Spleen (tissue), 11 donors: Measurements from ENCODE around the gene SESTD1. TPM values are rescaled to one million over a fixed set of nuclear protein-coding genes. Genes with fewer than 3 reads are reported as not detected.

ENCODE experiments used
- DNase-seq: peaks from one replicate; pipeline ENCODE4 v3.0.0-alpha.2; 2020
- H3K27ac ChIP-seq, 8 donors: fragments of 200-600 bp; sonication (generic) in 7 of 8; 1 replicate in 4 of 8; 2 replicates in 4 of 8; pipeline versions ENCODE4 v1.5.0 to v1.8.0; 2016 to 2021; ENCODE audit warnings: inconsistent platforms in 4 of 8, mild to moderate bottlenecking in 4 of 8, moderate library complexity in 1 of 8
- H3K27me3 ChIP-seq, 7 donors: fragments of 200-600 bp; sonication (generic) in 6 of 7; replicated peaks in 1 of 7; 1 replicate in 4 of 7; 2 replicates in 3 of 7; pipeline versions ENCODE4 v1.5.0 to v1.8.0; 2016 to 2021; ENCODE audit warnings: inconsistent platforms in 3 of 7, mild to moderate bottlenecking in 1 of 7
- H3K36me3 ChIP-seq, 6 donors: fragments of 200-600 bp; sonication (generic) in 5 of 6; 1 replicate in 4 of 6; 2 replicates in 2 of 6; pipeline versions ENCODE4 v1.5.0 to v1.8.0; 2016 to 2021; ENCODE audit warnings: inconsistent platforms in 2 of 6
- H3K4me1 ChIP-seq, 6 donors: fragments of 200-600 bp; sonication (generic) in 5 of 6; 1 replicate in 3 of 6; 2 replicates in 3 of 6; pipeline versions ENCODE4 v1.5.0 to v1.8.0; 2016 to 2021; ENCODE audit warnings: inconsistent platforms in 3 of 6
- H3K4me3 ChIP-seq, 8 donors: fragments of 200-600 bp; sonication (generic) in 7 of 8; 1 replicate in 4 of 8; 2 replicates in 4 of 8; pipeline versions ENCODE4 v1.5.0 to v1.8.0; 2016 to 2021; ENCODE audit warnings: inconsistent platforms in 4 of 8, mild to moderate bottlenecking in 4 of 8, moderate library complexity in 2 of 8
- H3K9me3 ChIP-seq, 8 donors: fragments of 200-600 bp; sonication (generic) in 7 of 8; 1 replicate in 4 of 8; 2 replicates in 4 of 8; pipeline versions ENCODE4 v1.5.0 to v1.8.0; 2016 to 2021; ENCODE audit warnings: inconsistent platforms in 4 of 8
- CTCF ChIP-seq, 11 experiments: fragments of 200-600 bp in 7 of 11; fragments of 450-650 bp in 4 of 11; sonication (generic) in 4 of 11; IDR thresholded peaks in 8 of 11; conservative IDR thresholded peaks in 3 of 11; 1 replicate in 7 of 11; 2 replicates in 4 of 11; pipeline versions ENCODE4 v1.4.0 to v1.8.0; 2016 to 2021; ENCODE audit warnings: antibody characterized with exemption in 11 of 11, inconsistent platforms in 4 of 11, mild to moderate bottlenecking in 1 of 11
- POLR2A ChIP-seq, 3 donors: fragments of 450-650 bp; IDR thresholded peaks; one replicate each; pipeline ENCODE4 v1.5.1; 2017; ENCODE audit warnings: antibody characterized with exemption in 3 of 3, mild to moderate bottlenecking in 1 of 3
- POLR2AphosphoS5 ChIP-seq, 3 donors: sonication (generic); formaldehyde crosslinking; IDR thresholded peaks; one replicate each; pipeline ENCODE4 v1.5.1; 2017; ENCODE audit warnings: antibody characterized with exemption in 3 of 3
- WGBS, 5 donors: extraction: QIAGEN DNeasy Blood & Tissue Kit in 3 of 5; methylation state at CpG; one replicate each; pipeline versions ENCODE4 v1.1.5 to v1.1.7; 2013 to 2018; 5-methylcytosine and 5-hydroxymethylcytosine counted together
- intact Hi-C: fragments of 100-400 bp; cut with DNase I; formaldehyde crosslinking; loops from one replicate; pipeline ENCODE4 v1.15.0; 2023; ENCODE audit warnings: low total_unique reads
- polyA plus RNA-seq, 3 donors: library from polyadenylated mRNA; stranded (reverse); fragments of 200-250 nt; gene quantifications; one replicate each; pipeline ENCODE4 v1.2.1, GENCODE V29; 2013
- total RNA-seq, 7 donors: library from RNA; depleted of rRNA in 3 of 7; stranded (reverse); fragments of >200 nt in 3 of 7; fragmentation: NEBNext Ultra II Directional in 4 of 7; extraction: Animal tissue kit (Norgen Biotek cat#: 25700) in 4 of 7; gene quantifications; one replicate each; pipeline versions ENCODE4 v1.1.0 to v1.2.1, GENCODE V29; 2016 to 2021
- donor health status: healthy with polysubstance abuse.
- donor health status: DM: no; HTN: no; CAD: no; lungs with moderate emphysema.
- donor health status: DM: no; HTN: no; CAD: no.
- donor health status: Bipolar disorder and iron deficiency.
- donor health status: healthy.
- donor health status: DM: no; HTN: no; CAD: no.
- donor health status: DM: yes; HTN: yes; CAD: no.

Gene SESTD1
- total and polyA plus RNA-seq, 10 donors: 5.5 to 51.7 (median 24.1) TPM

GRCh38 chr2:179233626-179234430 is 30.8 kb downstream of the SESTD1 start:
- no peaks in the 10 kb centered on the region for H3K27me3 ChIP-seq
- WGBS, 5 donors: 81 to 88% (median 86%) methylated on average over 4 of the region's 4 CpGs
- peak in 1 of 3 donors; percentile 2 for TF ChIP-seq POLR2AphosphoS5 (IDR thresholded peaks at IDR 0.05)
- TF ChIP-seq POLR2A (IDR thresholded peaks at IDR 0.05): no peak
- no peak for DNase-seq
- peaks cover 0 to 4% (median 0%) of the 10 kb centered on the region in 8 donors for H3K9me3 ChIP-seq
- peaks cover 0 to 76% (median 35%) of the 10 kb centered on the region in 6 donors for H3K4me1 ChIP-seq
- peak overlapping the region in 6 of 8 donors; percentile 14 to 75 (median 52) for H3K27ac ChIP-seq
- no peak overlapping the region for H3K4me3 ChIP-seq
- intact Hi-C loops: no loop called here
- no peaks in the 10 kb centered on the region for H3K36me3 ChIP-seq

GRCh38 chr2:179233083-179233490 is 31.5 kb downstream of the SESTD1 start:
- Histone ChIP-seq H3K9me3 (peaks cover 0 to 4% (median 0%) of the 10 kb centered on the region in 8 donors), H3K4me1 (peaks cover 0 to 76% (median 31%) of the 10 kb centered on the region in 6 donors), H3K27me3 (no peaks in the 10 kb centered on the region), H3K27ac (peak overlapping the region in 3 of 8 donors; percentile 13 to 75 (median 55)), H3K36me3 (no peaks in the 10 kb centered on the region), H3K4me3 (no peak overlapping the region)
- 76 to 85% (median 81%) methylated on average over 5 of the region's 5 CpGs for WGBS, 5 donors
- no peak for DNase-seq
- intact Hi-C loops: no loop called here
- TF ChIP-seq CTCF (IDR thresholded peaks at IDR 0.05 in 8 of 11, conservative IDR thresholded peaks at IDR 0.05 in 3 of 11): no peak
- TF ChIP-seq POLR2AphosphoS5 (IDR thresholded peaks at IDR 0.05): no peak
- no peak for TF ChIP-seq POLR2A (IDR thresholded peaks at IDR 0.05)

- intact Hi-C loops: no loop called here
- Histone ChIP-seq H3K4me1 (peaks cover 0 to 80% (median 15%) of the 10 kb centered on the region in 6 donors), H3K27me3 (no peaks in the 10 kb centered on the region), H3K36me3 (no peaks in the 10 kb centered on the region), H3K9me3 (no peaks in the 10 kb centered on the region), H3K27ac (peak overlapping the region in 4 of 8 donors; percentile 1 to 40 (median 18)), H3K4me3 (no peak overlapping the region)
- TF ChIP-seq CTCF (IDR thresholded peaks at IDR 0.05 in 8 of 11, conservative IDR thresholded peaks at IDR 0.05 in 3 of 11): no peak
- no peak for TF ChIP-seq POLR2AphosphoS5 (IDR thresholded peaks at IDR 0.05)
- TF ChIP-seq POLR2A (IDR thresholded peaks at IDR 0.05): no peak
- DNase-seq: no peak
These were observed 37.7 kb downstream of the SESTD1 start for GRCh38 chr2:179226961-179227259.

- Histone ChIP-seq H3K27me3 (no peaks in the 10 kb centered on the region), H3K4me3 (no peak overlapping the region), H3K36me3 (no peaks in the 10 kb centered on the region), H3K9me3 (no peaks in the 10 kb centered on the region), H3K4me1 (peaks cover 0 to 75% (median 15%) of the 10 kb centered on the region in 6 donors), H3K27ac (peak overlapping the region in 2 of 8 donors; percentile 0 to 3)
- intact Hi-C loops: no loop called here
- DNase-seq: no peak
- WGBS, 5 donors: 86 to 90% (median 90%) methylated on average over 6 of the region's 6 CpGs
- no peak for TF ChIP-seq POLR2AphosphoS5 (IDR thresholded peaks at IDR 0.05)
- TF ChIP-seq POLR2A (IDR thresholded peaks at IDR 0.05): no peak
These were observed 38.2 kb downstream of the SESTD1 start for GRCh38 chr2:179226203-179226960.

- DNase-seq: no peak
- H3K4me3 ChIP-seq: no peak overlapping the region
- no peaks in the 10 kb centered on the region for H3K36me3 ChIP-seq
- 64 to 74% (median 69%) methylated on average over 2 of the region's 2 CpGs for WGBS, 5 donors
- H3K9me3 ChIP-seq: no peaks in the 10 kb centered on the region
- no peak for TF ChIP-seq CTCF (IDR thresholded peaks at IDR 0.05 in 8 of 11, conservative IDR thresholded peaks at IDR 0.05 in 3 of 11)
- TF ChIP-seq POLR2AphosphoS5 (IDR thresholded peaks at IDR 0.05): no peak
- TF ChIP-seq POLR2A (IDR thresholded peaks at IDR 0.05): no peak
- H3K27me3 ChIP-seq: no peaks in the 10 kb centered on the region
- no peak overlapping the region for H3K27ac ChIP-seq
- intact Hi-C loops: loop anchor here (5.0 kb wide), 1 partner anchor 118 kb away; no protein-coding TSS in a partner anchor
- peaks cover 2 to 76% (median 11%) of the 10 kb centered on the region in 6 donors for H3K4me1 ChIP-seq
These were observed 40.3 kb downstream of the SESTD1 start for GRCh38 chr2:179224361-179224760.
